Measurements from ENCODE around the gene MMD.
"Not testable (repeated sequence)": the region's sequence is repeated elsewhere in the genome, so short reads cannot be mapped to it uniquely, and the experiment has no call there.

Gene MMD

DNA sequence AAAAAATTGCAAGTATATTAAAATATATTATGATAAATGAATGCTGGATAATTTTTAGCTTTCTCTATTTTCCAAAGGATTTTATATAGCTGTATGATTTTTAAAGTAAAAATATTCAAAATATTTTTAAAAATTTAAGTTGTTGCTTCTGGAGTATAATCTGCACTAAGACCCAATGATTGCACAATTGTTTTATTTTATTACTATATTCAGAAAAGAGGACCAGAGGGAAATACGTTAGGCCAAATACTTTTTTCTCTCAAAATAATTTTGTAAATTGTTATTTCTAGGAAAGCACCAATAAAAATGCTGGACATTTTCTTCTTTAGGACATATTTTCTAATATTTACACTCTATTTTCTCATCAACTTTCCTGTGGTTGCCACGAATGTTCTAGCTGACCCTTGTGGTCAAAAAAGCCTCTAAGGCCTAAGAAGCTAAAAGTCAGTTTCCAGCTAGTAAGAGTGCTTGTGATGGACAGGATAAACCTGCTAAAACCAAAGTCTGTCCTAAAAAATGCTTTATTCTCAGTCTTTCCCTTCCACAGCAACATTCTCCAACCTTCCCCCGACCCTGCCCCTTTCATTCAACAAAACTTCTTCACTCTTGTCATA lies 31.2 kb downstream of the MMD start:
- DNase-seq = no peak

DNA sequence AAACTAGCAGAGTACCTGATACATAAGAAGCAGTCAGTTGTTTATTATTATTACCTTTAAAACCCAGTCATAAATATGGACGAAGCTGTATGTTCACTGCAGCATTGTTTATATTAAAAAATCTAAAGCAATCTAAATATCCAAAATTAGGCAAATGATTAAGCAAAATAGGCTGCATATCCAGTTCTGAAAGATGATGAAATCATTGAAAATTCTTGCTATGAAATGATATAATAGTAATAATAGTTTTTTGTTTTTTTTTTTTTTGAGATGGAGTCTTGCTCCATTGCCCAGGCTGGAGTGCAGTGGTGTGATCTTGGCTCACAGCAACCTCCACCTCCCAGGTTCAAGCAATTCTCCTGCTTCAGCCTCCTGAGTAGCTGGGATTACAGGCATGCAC lies 31.9 kb downstream of the MMD start:
- not testable (repeated sequence) for DNase-seq

DNA sequence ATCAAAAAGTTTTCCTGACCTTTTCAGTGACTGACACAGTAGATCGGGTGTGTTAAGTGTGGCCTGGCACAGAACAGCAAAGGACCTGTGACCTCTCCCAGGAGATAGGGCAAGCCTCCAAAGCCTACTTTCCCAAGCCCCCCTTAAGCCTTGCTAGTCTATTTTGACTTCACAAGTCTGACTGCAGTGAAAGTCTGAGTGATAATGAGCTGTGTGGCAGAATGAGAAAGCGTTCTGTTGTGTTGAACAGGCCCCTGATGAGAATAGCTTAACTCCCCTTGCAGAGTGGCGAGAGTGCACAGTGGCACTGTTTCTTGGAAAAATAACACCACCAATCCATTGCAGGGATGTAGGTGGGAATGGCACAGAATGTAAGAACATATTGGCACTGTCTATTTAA lies 32.8 kb downstream of the MMD start:
- DNase-seq = no peak

DNA sequence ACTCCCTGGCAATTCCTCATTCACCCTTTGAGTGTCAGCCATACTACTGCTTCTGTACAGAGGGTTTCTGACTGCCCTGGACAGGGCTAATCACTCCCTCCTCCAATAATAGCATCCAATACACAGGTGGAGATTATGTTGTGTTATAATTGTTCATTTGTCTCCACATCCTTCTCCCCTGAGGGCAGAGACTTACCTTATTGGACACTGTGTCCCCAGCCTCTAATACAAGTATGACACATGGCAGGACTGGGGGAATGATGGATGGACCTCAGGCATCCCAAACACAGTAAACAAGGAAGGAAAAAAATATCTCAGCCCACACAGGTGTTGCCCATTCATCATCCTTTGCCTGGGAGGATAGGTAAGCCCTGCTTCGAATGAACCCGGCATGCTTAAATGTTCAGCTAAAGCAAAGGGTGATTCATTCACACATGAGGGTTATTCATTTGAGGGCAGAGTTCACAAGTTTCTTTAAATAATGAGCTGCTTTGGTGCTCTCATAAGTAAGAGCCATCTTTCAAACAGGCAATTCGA lies 34.8 kb downstream of the MMD start:
- no peak for DNase-seq

DNA sequence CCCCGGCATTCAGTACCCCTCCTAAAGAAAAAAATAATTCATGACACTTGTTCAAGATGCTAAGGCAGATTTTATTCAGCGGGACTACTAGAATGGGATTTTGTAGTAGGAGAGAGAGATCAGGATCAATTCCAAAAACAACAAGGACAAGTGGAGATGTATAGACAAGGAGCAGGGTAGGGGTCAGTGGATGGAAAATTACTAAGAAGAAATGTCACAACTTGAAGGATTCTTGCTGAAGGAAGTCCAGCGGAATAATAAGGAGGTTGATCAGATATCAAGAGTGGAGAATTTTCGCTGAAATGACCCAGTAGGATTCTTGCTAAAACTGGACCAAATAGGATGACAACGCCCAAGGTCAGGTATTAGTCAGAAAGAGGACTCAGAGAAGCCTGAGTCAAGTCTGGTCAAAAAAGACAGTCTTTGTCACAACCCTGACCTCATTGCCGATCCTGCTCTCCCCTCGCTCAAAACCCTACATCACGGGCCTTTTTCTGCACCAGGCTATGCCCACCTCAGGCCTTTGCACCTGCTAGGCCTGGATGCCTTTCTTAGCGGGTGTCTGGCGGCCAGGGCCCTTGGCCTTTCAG lies 36.9 kb downstream of the MMD start:
- DNase-seq = no peak

DNA sequence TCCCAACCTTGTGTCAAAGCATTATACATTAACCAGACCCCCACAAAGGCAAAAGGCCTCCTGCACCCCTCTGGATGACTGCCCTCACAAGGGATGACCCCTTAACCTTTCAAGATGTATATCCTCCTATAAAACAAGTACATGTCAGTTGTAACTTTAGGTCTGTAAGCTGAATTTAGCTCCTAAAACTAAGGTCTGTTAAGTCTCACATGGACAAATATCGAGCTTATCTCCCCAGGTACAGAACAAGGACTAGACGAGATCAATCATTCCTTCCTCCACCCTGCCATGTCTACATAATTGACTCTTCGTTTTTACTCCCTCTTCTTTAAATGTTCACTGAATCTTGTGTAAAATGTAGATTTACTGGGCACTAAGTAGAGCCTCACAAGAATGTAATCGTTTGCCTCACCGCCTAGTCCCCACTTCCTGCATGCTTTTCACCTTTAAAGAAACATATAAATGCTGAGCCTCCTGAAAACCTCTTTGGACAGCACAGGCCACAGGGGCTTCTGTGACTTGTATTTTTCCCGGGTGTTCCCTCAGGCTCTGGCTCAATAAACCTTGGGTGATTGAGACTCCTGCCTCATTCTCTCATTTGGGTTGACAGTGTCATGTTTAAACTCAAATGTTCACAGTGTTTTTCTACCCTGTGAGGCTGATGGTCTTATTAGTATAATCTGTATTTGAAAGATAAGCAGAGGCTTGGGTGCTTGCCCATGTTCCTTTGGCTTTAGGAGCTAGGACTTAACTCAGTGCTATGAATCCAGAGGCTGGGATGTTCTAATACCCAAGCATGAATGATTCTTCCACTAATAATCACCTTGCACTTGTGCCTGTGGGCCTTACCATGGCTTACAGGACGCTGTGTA lies 37.6 kb downstream of the MMD start:
- no peak for DNase-seq

DNA sequence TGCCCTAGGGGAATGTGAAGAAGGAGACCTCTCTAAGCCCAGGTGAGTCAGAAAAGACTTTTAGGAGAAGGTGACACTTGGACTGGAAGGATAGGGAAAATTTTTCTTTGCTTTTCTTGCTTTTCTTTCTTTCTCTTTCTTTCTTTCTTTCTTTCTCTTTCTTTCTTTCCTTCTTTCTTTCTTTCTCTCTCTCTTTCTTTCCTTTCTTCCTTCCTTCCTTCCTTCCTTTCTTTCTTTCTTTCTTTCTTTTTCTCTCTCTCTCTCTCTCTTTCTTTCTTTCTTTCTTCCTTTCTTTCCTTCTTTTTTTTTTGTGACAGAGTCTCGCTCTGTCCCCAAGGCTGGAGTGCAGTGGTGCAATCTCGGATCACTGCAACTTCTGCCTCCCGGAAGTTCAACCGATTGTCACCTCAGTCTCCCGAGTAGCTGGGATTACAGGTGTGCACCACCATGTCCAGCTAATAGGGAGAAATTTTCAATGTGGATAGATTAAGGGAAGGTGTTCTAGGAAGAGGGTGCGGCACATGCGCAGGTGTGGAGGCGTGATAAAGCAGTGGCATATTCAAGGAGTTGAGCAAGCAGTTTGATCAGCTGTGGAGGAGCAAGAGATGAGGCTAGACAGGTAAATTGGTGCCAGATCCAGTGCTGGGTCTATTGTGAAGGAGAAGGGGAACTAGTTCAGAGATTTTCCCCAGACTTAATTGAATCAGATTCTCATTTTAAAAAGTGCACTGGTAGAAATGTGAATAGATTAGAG lies 40.4 kb downstream of the MMD start:
- no peak for DNase-seq

DNA sequence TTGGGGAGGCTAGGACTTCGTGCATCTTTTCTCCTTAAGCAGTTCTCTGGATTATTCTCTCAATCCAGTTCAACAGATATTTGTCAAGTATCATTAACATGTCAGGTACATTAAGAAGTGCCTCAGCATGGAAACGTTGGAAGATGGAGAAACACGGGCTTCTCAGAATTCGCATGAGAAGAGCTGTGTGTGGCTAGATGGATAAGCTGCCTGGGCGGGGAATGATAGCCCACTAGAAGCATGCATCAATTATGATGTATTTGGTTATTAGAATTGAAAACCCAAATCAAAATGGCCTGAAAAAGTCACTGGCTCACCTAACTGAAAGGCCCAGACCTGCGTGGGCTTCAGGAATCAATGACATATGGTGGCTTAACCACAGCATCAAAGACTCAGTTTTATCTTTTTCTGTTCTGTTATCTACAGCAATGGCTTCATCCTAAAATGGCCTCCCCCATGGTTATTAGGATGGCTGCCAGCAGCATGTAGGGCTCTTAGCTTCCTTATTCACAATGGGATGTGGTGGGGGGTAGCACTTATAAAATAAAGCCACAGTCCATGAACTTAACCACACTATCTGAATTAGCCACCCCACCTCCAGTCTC lies 43.9 kb downstream of the MMD start:
- no peak for DNase-seq

DNA sequence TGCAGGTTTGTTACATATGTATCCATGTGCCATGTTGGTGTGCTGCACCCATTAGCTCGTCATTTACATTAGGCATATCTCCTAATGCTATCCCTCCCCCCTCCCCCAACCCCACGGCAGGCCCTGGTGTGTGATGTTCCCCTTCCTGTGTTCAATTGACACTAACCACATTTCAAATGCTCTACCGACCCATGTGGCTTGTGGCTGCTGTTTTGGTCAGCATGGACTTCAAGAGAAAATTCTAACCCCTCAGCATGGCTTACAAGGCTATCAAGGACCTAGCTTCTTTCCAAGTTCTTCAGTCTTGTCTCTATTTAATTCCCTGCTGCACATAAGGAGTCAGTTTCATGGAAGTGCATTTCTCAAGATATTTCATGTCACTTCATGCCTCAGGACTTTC lies 52.9 kb downstream of the MMD start:
- DNase-seq = no peak

DNA sequence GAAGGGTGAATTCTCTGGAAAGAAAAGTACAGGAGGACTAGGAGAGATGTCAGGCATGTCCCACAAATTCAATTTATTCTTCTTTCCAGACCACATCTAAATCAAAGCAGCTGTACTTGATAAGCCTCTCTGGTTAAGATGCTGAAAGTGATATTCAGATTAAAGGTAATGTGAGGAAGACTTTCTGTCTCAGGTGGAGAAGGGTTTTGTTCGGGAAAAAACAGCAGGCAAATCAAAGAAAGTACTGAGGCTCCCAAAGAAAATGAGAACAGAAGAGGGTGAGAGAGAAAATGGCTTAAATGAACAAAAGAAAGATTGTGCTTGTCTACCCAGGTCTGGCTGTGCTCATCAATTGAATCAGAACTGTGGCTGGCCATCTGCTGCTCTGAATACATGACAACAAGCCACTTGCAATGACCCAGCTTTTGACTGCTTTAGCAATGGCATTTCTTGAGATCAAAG lies 55.6 kb downstream of the MMD start:
- no peak for DNase-seq

DNA sequence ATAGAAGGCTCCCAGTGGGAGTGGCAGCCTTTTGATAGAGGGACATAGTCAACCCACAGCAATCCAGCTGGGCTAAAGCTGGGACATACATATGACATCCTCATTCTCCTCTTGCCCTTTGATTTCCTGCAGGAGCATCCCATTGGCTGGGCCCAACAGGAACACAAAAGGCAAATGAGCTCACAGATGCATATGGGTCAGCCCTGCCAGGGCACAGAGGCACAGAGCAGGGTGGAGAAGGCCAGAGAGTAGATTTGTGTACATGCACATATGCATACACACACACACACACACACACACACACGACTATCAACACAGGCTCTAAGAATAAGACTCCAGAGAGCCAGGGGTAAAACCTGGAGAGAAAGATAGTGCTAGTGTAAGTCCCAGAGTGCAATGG lies 58.6 kb downstream of the MMD start:
- no peak for DNase-seq

DNA sequence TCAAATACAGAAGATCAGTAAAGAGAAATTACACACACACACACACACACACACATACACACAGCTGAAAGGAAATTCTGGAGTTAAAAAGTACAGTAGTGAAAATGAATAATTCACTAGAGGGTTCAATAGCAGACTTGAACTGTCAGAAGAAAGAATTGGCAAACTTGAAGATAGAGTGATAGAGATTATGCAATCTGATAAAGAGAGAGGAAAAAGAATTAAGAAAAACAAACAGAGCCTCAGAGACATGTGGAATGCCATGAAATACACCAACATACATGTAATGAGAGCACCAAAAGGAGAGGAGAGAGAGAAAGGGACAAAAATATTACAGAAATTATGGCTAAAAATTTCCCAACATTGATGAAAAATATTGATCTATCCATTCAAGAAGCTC lies 60.7 kb downstream of the MMD start:
- no peak for DNase-seq

DNA sequence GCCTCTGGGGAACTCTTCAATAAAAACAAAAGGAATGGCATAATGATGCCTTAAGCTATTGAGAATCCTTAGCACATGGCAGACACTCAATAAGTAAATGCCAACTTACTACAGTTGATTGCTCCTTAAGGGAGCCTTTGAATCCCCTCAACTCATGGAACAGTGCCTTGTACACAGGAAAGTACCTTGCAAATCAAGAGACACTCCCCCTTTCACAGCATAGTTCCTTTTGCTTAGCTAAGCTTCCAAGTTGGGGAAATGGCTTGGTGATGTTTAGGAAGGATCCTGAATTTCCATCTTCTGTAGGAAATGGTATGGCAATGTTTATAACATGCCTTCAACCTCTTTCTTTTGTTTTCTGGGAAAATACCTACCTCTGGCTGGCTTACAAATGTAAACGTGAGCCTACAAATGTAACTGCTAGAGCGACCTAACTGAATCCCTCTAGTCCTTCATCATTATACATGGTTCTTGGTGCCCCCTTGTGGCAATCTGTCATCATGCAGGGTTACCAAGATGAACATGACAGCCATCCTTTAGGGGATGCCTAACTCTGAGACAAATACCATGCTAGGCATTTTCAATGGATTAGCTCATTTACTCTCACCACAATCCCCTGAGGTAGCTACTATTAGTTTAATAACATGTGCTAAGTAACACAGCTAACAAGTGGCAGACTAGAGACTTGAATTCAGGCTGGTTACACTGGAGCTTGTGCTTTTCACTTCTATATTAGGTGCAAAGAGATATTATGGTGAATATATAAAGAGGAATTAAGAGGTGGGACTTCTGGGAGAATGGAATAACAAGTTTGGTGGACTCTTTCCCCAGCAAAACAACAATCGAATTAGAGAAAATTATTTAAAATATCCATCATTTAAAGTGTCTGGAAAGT lies 65.0 kb downstream of the MMD start:
- DNase-seq = peak; percentile 23

DNA sequence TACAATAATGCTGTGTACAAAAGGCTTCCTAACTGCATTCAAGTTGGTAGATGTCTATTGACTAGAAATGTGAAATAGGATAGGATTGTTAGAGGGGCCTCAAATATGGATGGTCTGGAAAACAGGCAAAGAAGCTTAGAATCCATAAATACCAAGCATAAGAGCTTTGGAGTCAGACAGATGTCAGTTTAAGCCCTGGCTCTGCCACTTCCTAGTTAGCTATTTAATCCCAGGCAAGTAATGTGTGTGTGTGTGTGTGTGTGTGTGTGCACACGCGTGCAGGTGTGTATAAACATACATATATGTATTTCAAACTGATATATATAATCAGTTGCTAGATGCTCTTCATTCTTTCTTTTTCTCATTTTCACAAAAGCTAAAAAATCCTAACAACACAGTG lies 66.7 kb downstream of the MMD start:
- no peak for DNase-seq

DNA sequence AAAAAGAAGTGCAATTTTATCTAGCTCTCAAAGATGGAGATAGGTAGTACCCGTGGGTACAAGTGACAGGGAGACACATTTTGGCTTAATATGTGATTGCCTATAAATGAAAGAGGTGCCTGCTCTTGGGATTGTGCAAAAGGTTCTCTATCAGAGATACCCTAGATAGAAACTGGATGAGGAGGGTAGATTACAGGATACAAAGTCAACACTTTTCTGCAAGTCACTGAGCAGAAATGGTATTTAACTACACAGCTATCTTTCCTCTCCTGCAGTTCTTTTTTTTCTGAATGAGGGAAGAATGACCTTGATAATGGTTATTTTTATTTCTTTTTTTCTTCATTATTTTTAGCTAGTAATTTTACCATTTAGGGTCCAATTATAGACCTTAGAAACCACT lies 67.6 kb downstream of the MMD start:
- DNase-seq = no peak

DNA sequence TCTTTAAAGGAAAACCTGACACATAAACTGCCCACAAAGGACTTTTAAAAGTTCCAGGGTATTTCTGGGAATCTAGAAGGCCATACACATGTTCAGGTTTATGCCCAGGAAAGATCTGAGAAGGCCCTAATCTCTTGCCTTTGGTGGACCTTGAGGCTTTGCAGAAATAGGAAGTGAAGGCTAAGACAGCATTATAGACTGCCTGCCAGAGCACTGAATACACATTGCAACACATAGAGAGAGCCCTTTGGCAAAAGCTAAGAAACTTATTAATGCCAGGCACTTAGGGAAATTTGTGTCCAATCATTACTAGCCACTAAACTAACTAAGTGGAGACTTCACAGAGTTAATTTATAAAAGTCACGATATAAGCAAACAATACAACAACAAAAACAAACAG lies 70.4 kb downstream of the MMD start:
- DNase-seq = no peak

DNA sequence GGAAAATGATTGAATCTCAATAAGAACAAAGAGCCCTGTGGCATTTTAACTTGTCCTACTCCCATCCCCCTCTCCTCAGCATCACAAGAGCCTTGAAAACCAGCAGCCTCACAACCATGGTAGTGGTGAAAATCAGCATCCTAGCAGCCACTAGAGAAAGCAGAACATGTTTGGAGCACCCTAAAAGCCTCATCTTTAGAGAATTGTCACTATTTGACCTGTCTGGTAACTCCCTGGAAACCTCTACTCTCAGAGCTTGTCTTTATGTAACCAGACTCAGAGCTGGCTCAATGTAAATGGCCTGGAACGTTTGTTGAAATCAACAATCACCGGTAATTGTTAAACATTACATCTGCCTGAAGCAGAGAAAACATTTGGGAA lies 70.8 kb downstream of the MMD start:
- no peak for DNase-seq

DNA sequence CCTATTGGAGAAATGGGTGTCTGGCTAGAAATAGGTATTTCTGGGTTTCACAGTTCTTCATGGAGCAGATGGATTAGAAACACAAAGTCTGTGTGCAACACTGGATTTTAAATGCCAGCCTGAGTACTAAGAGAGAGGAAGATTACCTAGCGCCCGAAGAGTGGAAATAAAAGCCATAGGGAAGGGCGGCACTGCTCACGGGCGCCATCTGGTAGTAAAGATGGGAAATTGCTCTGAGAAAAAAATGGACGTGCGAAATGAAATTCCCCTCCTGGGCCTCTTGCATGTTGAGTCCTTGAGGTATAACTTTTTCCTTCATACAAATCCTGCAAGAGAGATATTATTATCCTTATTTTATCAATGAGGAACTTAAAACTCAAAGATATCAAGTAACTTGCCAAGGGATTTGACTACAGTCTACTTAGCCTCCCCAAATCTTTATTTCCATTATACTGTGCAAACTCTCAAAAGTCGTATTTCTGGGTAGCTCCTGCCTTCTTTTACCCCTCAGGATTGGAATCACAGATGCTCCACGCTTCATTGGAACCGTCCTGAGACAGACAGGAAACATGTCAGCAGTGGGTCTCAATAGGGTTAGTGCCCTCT lies 72.8 kb downstream of the MMD start:
- peak; percentile 4 for DNase-seq

DNA sequence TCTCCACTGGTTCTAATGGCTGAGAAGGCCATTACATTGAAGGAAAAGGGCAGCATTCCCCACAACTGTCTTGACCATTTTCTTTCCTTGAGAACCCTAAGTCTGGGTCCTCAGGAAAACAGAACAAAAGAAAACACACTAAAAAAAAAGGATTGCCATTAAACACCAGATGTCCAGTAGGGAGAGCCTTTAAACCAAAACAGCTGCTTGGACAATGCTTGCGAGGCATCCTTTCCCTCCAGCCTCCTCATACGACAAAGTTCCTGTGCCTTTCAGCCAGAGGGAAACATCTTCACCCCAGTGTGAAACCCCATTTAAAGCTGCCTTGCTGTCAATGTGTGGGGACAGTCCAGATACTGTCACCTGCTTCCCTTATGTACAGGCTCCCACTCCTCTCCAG lies 74.3 kb downstream of the MMD start:
- no peak for DNase-seq

DNA sequence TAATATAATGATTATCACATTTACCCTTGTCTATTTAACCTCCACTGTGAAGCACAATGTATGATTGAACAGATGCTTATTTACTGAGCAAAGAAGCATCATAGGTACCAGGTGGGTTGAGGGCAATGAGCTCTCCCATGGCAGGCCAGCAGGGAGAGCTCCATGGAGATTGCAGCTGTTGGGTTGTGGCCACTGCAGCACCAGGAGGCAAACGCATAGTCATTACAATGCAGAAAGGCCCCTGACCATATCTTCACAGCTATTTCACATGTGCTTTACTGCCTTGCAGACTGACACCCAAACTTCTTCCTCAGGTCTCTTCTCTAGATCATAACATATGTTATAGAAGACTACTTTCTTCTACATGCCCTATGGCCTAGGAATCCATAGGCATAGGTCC lies 75.0 kb downstream of the MMD start:
- no peak for DNase-seq

DNA sequence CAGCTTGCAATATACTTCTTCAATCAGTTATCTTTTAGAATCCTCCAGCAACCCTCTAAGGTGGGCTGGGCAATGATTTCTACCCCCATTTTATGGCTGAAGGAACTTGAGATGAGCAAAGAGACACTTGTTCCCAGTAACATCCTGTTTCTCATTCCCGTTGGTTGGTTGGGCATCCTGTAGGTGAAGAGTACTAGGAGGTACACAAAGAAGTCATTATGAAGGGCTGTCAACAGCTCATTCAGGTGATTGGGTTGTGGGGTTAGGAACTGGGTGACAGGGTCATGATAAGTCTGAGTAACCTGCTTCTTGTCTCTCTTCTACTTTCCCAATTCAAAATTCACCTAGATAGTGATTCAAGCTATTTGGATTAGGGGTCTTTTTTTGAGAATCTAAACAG lies 76.5 kb downstream of the MMD start:
- no peak for DNase-seq
